Measurements from ENCODE around the gene ATP6V0D1. TPM values are rescaled to one million over a fixed set of nuclear protein-coding genes. Genes with fewer than 3 reads are reported as not detected.

Gene ATP6V0D1
- polyA plus RNA-seq, 2 of the 4 experiments (the other 2 are of a cell fraction): 45.7 to 103 TPM

DNA sequence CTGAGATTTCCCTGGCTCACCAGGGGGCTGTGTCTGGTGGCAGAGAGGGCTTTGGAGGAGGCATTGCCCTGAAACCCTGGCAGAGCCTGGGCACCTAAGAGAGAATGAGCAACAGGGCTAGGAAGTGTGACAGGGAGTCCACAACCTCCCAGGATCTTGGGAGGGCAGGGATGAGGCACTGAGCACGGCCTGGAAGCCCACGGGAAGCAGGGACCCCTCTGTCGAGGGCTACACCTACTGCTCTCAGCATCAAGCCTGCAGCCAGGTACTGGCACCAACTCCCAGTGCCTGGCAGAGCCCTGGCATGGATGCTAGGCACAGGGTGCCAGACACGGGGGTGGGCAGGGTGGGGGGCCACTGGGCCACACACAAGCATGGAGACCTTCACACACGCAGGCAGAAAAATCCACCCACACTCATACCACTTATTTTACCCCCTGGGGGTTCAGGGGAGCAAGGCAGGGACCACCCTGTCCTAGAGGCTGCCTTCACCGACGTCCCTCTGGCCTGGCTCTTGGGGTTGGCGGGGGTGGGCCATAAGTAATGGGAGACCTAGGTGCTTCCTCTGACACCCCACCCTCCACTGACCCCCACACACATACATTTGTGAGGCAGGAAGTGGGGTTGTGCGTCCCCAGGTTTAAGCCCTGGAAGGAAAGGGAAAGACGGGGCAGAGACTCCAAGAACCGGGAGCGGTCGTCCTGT, 51.0 kb downstream of the ATP6V0D1 start:
- Histone ChIP-seq H3K9me3 (no peaks in the 10 kb centered on the region), H3K27ac (peak overlapping the region; percentile 63 to 76; a peak in 5 of 6 replicates), H3K4me2 (peak overlapping the region; percentile 98), H3K4me1 (peaks cover 9% of the 10 kb centered on the region; the same call in 2 of the 3 replicates), H3K4me3 (peak overlapping the region; percentile 59)
- no peak for TF ChIP-seq JUNB (IDR thresholded peaks at IDR 0.05)
- no peak for TF ChIP-seq KDM1A (IDR thresholded peaks at IDR 0.05; ENCODE audit: low read depth)
- no peak for TF ChIP-seq PHF8 (IDR thresholded peaks at IDR 0.05; ENCODE audit: borderline replicate concordance, low read depth)
- TF ChIP-seq, protein P1, sequence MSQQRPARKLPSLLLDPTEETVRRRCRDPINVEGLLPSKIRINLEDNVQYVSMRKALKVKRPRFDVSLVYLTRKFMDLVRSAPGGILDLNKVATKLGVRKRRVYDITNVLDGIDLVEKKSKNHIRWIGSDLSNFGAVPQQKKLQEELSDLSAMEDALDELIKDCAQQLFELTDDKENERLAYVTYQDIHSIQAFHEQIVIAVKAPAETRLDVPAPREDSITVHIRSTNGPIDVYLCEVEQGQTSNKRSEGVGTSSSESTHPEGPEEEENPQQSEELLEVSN (IDR thresholded peaks at IDR 0.05; ENCODE audit: borderline replicate concordance, low read depth): no peak
- TF ChIP-seq, protein P2, sequence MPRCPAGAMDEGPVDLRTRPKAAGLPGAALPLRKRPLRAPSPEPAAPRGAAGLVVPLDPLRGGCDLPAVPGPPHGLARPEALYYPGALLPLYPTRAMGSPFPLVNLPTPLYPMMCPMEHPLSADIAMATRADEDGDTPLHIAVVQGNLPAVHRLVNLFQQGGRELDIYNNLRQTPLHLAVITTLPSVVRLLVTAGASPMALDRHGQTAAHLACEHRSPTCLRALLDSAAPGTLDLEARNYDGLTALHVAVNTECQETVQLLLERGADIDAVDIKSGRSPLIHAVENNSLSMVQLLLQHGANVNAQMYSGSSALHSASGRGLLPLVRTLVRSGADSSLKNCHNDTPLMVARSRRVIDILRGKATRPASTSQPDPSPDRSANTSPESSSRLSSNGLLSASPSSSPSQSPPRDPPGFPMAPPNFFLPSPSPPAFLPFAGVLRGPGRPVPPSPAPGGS (IDR thresholded peaks at IDR 0.05): no peak
- no peak for TF ChIP-seq REST (IDR thresholded peaks at IDR 0.05)
- no peak for TF ChIP-seq MYC (IDR thresholded peaks at IDR 0.05; ENCODE audit: borderline replicate concordance, low read length)
- no peak for TF ChIP-seq NPAS2 (CRISPR knock-in tag; IDR thresholded peaks at IDR 0.05; ENCODE audit: borderline replicate concordance)
- no peak for TF ChIP-seq KDM5A (IDR thresholded peaks at IDR 0.05)
- no peak for TF ChIP-seq CHD2 (IDR thresholded peaks at IDR 0.05; ENCODE audit: low read length, partially characterized antibody)
- no peak for TF ChIP-seq BHLHE40 (IDR thresholded peaks at IDR 0.05; ENCODE audit: low read depth, low read length)
- TF ChIP-seq, protein P3, sequence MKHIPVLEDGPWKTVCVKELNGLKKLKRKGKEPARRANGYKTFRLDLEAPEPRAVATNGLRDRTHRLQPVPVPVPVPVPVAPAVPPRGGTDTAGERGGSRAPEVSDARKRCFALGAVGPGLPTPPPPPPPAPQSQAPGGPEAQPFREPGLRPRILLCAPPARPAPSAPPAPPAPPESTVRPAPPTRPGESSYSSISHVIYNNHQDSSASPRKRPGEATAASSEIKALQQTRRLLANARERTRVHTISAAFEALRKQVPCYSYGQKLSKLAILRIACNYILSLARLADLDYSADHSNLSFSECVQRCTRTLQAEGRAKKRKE (CRISPR knock-in tag; IDR thresholded peaks at IDR 0.05; ENCODE audit: low read depth): no peak
- no peak for TF ChIP-seq RFX5 (IDR thresholded peaks at IDR 0.05)
- WGBS (ENCODE audit: missing lambda C conversion rate): 50% methylated on average over 11 of the region's 13 CpGs
- CTCF ChIA-PET: interaction anchor here (1.0 to 10.9 kb wide), 12 partner anchors 10 to 146 kb away, joined by 3 to 207 read pairs (median 10); partner anchors contain the start of gene ZDHHC1
- FAIRE-seq: no peak
- DNase-seq (ENCODE audit: low read depth in 1 of 2, low spot score in 1 of 2): no peak
- POLR2A ChIA-PET: interaction anchor here (0.8 kb wide), 1 partner anchor 36 kb away, joined by 3 read pairs; no protein-coding TSS in a partner anchor
- no peak for ATAC-seq

DNA sequence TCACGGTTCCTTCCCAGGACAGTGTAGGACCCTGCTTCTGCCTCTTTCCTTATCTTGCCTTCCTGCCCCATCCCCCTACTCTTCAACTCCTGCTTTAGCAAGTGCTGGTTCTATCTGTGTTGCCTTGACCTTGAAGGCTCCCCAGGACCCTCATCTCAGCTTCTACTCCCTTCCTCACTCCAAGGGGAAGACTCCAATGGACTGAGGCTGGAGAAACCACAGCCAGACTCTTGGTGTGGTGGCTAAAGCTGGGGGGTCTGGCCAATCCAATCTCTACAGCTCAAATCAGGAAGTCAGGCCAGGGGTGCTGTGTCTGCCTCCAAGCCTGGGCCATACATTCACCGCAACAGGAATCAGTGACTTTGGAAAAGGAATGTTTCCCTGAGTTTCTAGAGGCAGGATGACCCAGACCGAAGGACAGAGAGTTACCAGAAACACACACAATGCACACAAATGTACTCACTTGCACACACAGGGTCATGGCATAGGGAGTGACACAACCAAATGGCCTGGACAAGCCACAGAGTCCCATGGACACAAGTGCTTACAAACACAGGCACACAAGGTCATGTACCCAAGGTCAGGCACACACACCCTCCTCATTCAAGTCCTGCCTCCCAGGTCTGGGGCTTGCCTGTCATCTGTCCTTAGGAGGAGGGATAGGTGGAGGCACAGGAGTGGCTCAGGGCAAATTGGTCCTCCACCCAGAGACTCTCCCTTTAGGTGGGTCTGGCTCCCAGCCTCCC, 51.7 kb downstream of the ATP6V0D1 start:
- FAIRE-seq: no peak
- 92% methylated on average over 3 of the region's 3 CpGs for WGBS (ENCODE audit: missing lambda C conversion rate)

More for the DNA sequence above, 51.7 kb downstream of the ATP6V0D1 start:
- H3K4me1 ChIP-seq: peaks cover 9% of the 10 kb centered on the region; the same call in 2 of the 3 replicates
- H3K9me3 ChIP-seq: no peaks in the 10 kb centered on the region
- H3K4me2 ChIP-seq: no peak overlapping the region
- ChIA-PET POLR2A (no interaction called here), CTCF (interaction anchor here (0.6 to 10.9 kb wide), 23 partner anchors 12 to 244 kb away, joined by 3 to 207 read pairs (median 8); partner anchors contain the start of genes ATP6V0D1, TPPP3 and ZDHHC1)
- no peak overlapping the region for H3K27ac ChIP-seq
- H3K4me3 ChIP-seq: no peak overlapping the region
- TF ChIP-seq RCOR1 (IDR thresholded peaks at IDR 0.05; ENCODE audit: low read depth, low read length) (no peak), HDAC2 (IDR thresholded peaks at IDR 0.05) (no peak), TP53 (CRISPR knock-in tag; IDR thresholded peaks at IDR 0.05) (no peak), SREBF2 (IDR thresholded peaks at IDR 0.05) (no peak), KDM5A (IDR thresholded peaks at IDR 0.05) (no peak), RARB (CRISPR knock-in tag; IDR thresholded peaks at IDR 0.05) (no peak), MYC (IDR thresholded peaks at IDR 0.05; ENCODE audit: borderline replicate concordance, low read length) (no peak), JUNB (IDR thresholded peaks at IDR 0.05) (no peak), ZSCAN20 (CRISPR knock-in tag; IDR thresholded peaks at IDR 0.05) (no peak), CHD4 (IDR thresholded peaks at IDR 0.05; ENCODE audit: borderline replicate concordance) (no peak), HEYL (CRISPR knock-in tag; IDR thresholded peaks at IDR 0.05) (no peak), MAFK (IDR thresholded peaks at IDR 0.05; ENCODE audit: partially characterized antibody) (no peak), CHD2 (IDR thresholded peaks at IDR 0.05; ENCODE audit: low read length, partially characterized antibody) (no peak), NR3C1 (IDR thresholded peaks at IDR 0.05) (no peak), EHF (CRISPR knock-in tag; IDR thresholded peaks at IDR 0.05) (no peak), RNF2 (IDR thresholded peaks at IDR 0.05; ENCODE audit: borderline replicate concordance, low read depth) (no peak), FOSB (CRISPR knock-in tag; IDR thresholded peaks at IDR 0.05) (no peak), ZNF302 (CRISPR knock-in tag; IDR thresholded peaks at IDR 0.05) (no peak)
- ATAC-seq (no peak), DNase-seq (ENCODE audit: low read depth in 1 of 2, low spot score in 1 of 2) (no peak)
